GM12801 (cell line): ENCODE measurements around the gene SPATA33.

Experiments
- CTCF ChIP-seq: IDR thresholded peaks from one replicate; pipeline ENCODE4 v1.5.1; 2011; ENCODE audit warnings: control low read depth; ENCODE audit not compliant: insufficient read length; ENCODE audit errors: extremely low read depth

Gene SPATA33

GRCh38 chr16:89657442-89658220, at the start of gene SPATA33, which contains the start of gene CHMP1A:
SPATA33 (plus strand) TSS chr16:89657836; CDS start chr16:89657912, 76 bp downstream.
CHMP1A (minus strand) TSS chr16:89657708; CDS start chr16:89657588, 120 bp downstream.
- TF ChIP-seq CTCF: no peak

- no peak for TF ChIP-seq CTCF
Measured at GRCh38 chr16:89607937-89608740, 49.5 kb upstream of the SPATA33 start.

GRCh38 chr16:89610108-89610453, 47.6 kb upstream of the SPATA33 start:
- no peak for TF ChIP-seq CTCF

- no peak for TF ChIP-seq CTCF
Measured at GRCh38 chr16:89612415-89613166, 45.0 kb upstream of the SPATA33 start.

- no peak for TF ChIP-seq CTCF
Measured at GRCh38 chr16:89613231-89613953, 44.2 kb upstream of the SPATA33 start, which contains the start of gene DPEP1. DPEP1 (plus strand) TSS chr16:89613642; CDS start chr16:89630411, 16,769 bp downstream.

GRCh38 chr16:89613954-89614459, 43.6 kb upstream of the SPATA33 start:
- TF ChIP-seq CTCF: no peak
